SU-DHL-6 (cell line): ENCODE data around the gene PKD1L1.
A peak's percentile ranks its signal among the peaks of the same experiment; 100 is the strongest.

ENCODE experiments used
- H2AFZ ChIP-seq: fragments of 200-600 bp; sonication (generic); 2 replicates; pipeline ENCODE4 v1.6.1; 2014; ENCODE audit warnings: low read depth, mild to moderate bottlenecking, moderate library complexity, mixed read lengths, antibody characterized with exemption, low read length; ENCODE audit not compliant: severe bottlenecking
- H3F3A ChIP-seq: fragments of 200-600 bp; shearing (Covaris generic); 2 replicates; pipeline ENCODE4 v1.6.0; 2016; ENCODE audit warnings: antibody characterized with exemption, mild to moderate bottlenecking; ENCODE audit not compliant: insufficient read depth
- H3K27ac ChIP-seq: fragments of 200-600 bp; sonication (generic); 2 replicates; pipeline ENCODE4 v1.5.1; 2016; ENCODE audit warnings: low read depth, mild to moderate bottlenecking, low read length, moderate library complexity, mixed read lengths
- H3K27me3 ChIP-seq: fragments of 200-600 bp; sonication (generic), shearing (Covaris generic); 2 replicates; pipeline ENCODE4 v1.6.0; 2014; ENCODE audit warnings: mild to moderate bottlenecking, low read length
- H3K36me3 ChIP-seq: fragments of 200-600 bp; sonication (generic); 2 replicates; pipeline ENCODE4 v1.6.1; 2014; ENCODE audit warnings: mild to moderate bottlenecking, low read length, mixed read lengths
- H3K4me2 ChIP-seq: fragments of 300-600, 200-600 bp; shearing (Covaris generic), sonication (generic); 2 replicates; pipeline ENCODE4 v1.6.0; 2014; ENCODE audit warnings: low read length, low read depth, mild to moderate bottlenecking; ENCODE audit not compliant: poor library complexity, severe bottlenecking
- H3K4me3 ChIP-seq: fragments of 200-600 bp; sonication (generic); 2 replicates; pipeline ENCODE4 v1.5.1; 2014; ENCODE audit warnings: antibody characterized with exemption, low read length, mild to moderate bottlenecking, mixed read lengths; ENCODE audit not compliant: insufficient read depth, poor library complexity, severe bottlenecking
- H3K79me2 ChIP-seq: fragments of 200-600 bp; sonication (generic); 2 replicates; pipeline ENCODE4 v1.6.1; 2014; ENCODE audit warnings: mild to moderate bottlenecking, low read length, moderate library complexity; ENCODE audit not compliant: insufficient read depth
- H3K9ac ChIP-seq: fragments of 200-600 bp; sonication (generic); 2 replicates; pipeline ENCODE4 v1.7.0; 2014; ENCODE audit warnings: mild to moderate bottlenecking, low read length
- H3K9me2 ChIP-seq: fragments of 200-600 bp; sonication (generic); replicated peaks from 2 replicates; pipeline ENCODE4 v1.6.1; 2014; ENCODE audit warnings: low read length; ENCODE audit not compliant: insufficient read depth
- H3K9me3 ChIP-seq: fragments of 200-600 bp; sonication (generic); 2 replicates; pipeline ENCODE4 v1.6.1; 2014; ENCODE audit warnings: low read length, mixed read lengths; ENCODE audit not compliant: insufficient read depth
- H4K20me1 ChIP-seq: fragments of 200-600 bp; sonication (generic); 2 replicates; pipeline ENCODE4 v1.6.1; 2014; ENCODE audit warnings: low read depth, mild to moderate bottlenecking, antibody characterized with exemption, low read length, moderate library complexity, mixed read lengths
- CTCF ChIP-seq: fragments of 200-600 bp; sonication (generic); IDR thresholded peaks from one replicate; pipeline ENCODE4 v1.5.1; 2017; ENCODE audit warnings: antibody characterized with exemption, mild to moderate bottlenecking, low read length, moderate library complexity; ENCODE audit not compliant: insufficient read depth, poor library complexity, severe bottlenecking
- EZH2phosphoT487 ChIP-seq: fragments of 200-600 bp; sonication (generic), shearing (Covaris generic); conservative IDR thresholded peaks from 2 replicates; pipeline ENCODE4 v1.6.1; 2018; ENCODE audit warnings: mild to moderate bottlenecking, antibody characterized with exemption, low read length, moderate library complexity, mixed read lengths

PKD1L1 gene

GRCh38 chr7:47739301-47739875 lies 208.9 kb downstream of the PKD1L1 start:
- H3K27ac ChIP-seq = peak overlapping the region; percentile 54; the same call in 1 of the 2 replicates
- no peak overlapping the region for H3K9ac ChIP-seq
- H4K20me1 ChIP-seq = no peaks in the 10 kb centered on the region
- no peak overlapping the region for H3K4me3 ChIP-seq
- no peaks in the 10 kb centered on the region for H3K79me2 ChIP-seq
- no peaks in the 10 kb centered on the region for H3F3A ChIP-seq
- no peaks in the 10 kb centered on the region for H3K27me3 ChIP-seq
- no peaks in the 10 kb centered on the region for H3K36me3 ChIP-seq
- no peaks in the 10 kb centered on the region for H3K9me2 ChIP-seq
- no peak for TF ChIP-seq EZH2phosphoT487
- TF ChIP-seq CTCF = no peak
- H2AFZ ChIP-seq = no peak overlapping the region
- no peaks in the 10 kb centered on the region for H3K9me3 ChIP-seq
- H3K4me2 ChIP-seq = no peak overlapping the region

GRCh38 chr7:47738563-47739166 lies 209.6 kb downstream of the PKD1L1 start:
- no peaks in the 10 kb centered on the region for H3K36me3 ChIP-seq
- H3K27me3 ChIP-seq = no peaks in the 10 kb centered on the region
- H3K9me3 ChIP-seq = no peaks in the 10 kb centered on the region
- no peaks in the 10 kb centered on the region for H3F3A ChIP-seq
- TF ChIP-seq CTCF (no peak), EZH2phosphoT487 (no peak)
- no peak overlapping the region for H3K4me3 ChIP-seq
- peak overlapping the region; percentile 54 for H3K27ac ChIP-seq
- H3K9me2 ChIP-seq = no peaks in the 10 kb centered on the region
- no peaks in the 10 kb centered on the region for H3K79me2 ChIP-seq
- H4K20me1 ChIP-seq = no peaks in the 10 kb centered on the region
- H2AFZ ChIP-seq = peak overlapping the region; percentile 23
- no peak overlapping the region for H3K9ac ChIP-seq
- peak overlapping the region; percentile 22 for H3K4me2 ChIP-seq

DNA sequence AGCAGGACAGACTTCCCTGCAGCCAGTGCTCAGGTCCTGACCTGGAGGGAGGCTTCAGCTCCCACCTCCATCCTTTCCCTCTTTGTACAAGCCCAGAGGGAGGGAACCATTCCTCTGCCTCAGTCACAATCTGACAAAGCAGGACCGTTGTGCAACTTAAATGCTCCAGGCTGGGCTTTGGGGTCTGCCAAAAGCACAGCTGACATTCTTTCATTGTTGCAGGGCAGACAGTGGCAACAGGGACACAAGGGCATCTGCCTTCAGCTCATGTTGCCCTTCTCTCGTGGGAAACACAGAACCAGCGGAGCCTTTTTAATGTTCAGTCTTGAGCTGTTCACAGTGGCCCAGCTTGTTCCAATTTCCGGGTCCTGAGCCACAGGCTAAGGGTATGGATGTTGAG lies 210.7 kb downstream of the PKD1L1 start:
- Histone ChIP-seq H3K27ac (no peak overlapping the region), H3K79me2 (no peaks in the 10 kb centered on the region), H3K9me3 (no peaks in the 10 kb centered on the region), H3K9ac (no peak overlapping the region), H3K4me2 (no peak overlapping the region), H3K4me3 (no peak overlapping the region), H3K9me2 (no peaks in the 10 kb centered on the region), H4K20me1 (no peaks in the 10 kb centered on the region), H3K27me3 (no peaks in the 10 kb centered on the region), H2AFZ (no peak overlapping the region), H3K36me3 (no peaks in the 10 kb centered on the region), H3F3A (no peaks in the 10 kb centered on the region)
- no peak for TF ChIP-seq EZH2phosphoT487
- no peak for TF ChIP-seq CTCF
